ENCODE results near the gene THBS1.

THBS1 gene

GRCh38 chr15:39585871-39586301 lies 5.0 kb downstream of the THBS1 start:
- TF ChIP-seq, protein P1, sequence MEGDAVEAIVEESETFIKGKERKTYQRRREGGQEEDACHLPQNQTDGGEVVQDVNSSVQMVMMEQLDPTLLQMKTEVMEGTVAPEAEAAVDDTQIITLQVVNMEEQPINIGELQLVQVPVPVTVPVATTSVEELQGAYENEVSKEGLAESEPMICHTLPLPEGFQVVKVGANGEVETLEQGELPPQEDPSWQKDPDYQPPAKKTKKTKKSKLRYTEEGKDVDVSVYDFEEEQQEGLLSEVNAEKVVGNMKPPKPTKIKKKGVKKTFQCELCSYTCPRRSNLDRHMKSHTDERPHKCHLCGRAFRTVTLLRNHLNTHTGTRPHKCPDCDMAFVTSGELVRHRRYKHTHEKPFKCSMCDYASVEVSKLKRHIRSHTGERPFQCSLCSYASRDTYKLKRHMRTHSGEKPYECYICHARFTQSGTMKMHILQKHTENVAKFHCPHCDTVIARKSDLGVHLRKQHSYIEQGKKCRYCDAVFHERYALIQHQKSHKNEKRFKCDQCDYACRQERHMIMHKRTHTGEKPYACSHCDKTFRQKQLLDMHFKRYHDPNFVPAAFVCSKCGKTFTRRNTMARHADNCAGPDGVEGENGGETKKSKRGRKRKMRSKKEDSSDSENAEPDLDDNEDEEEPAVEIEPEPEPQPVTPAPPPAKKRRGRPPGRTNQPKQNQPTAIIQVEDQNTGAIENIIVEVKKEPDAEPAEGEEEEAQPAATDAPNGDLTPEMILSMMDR (IDR thresholded peaks at IDR 0.05) = no peak
- no peak overlapping the region for H2AFZ ChIP-seq
- no peaks in the 10 kb centered on the region for H3K9me3 ChIP-seq (ENCODE audit: control insufficient read depth, low read length)
- H3K79me2 ChIP-seq = no peaks in the 10 kb centered on the region
- H3K4me2 ChIP-seq (ENCODE audit: low read length) = no peak overlapping the region
- H3K36me3 ChIP-seq (ENCODE audit: control insufficient read depth, insufficient read depth, low read length) = no peaks in the 10 kb centered on the region
- H3K9ac ChIP-seq = no peak overlapping the region
- H3K4me1 ChIP-seq = no peaks in the 10 kb centered on the region
- no peak overlapping the region for H3K4me3 ChIP-seq (ENCODE audit: low read depth, low read length)
- no peak overlapping the region for H3K27ac ChIP-seq
- no peaks in the 10 kb centered on the region for H3K27me3 ChIP-seq (ENCODE audit: control insufficient read depth, insufficient read depth, low read length)

DNA sequence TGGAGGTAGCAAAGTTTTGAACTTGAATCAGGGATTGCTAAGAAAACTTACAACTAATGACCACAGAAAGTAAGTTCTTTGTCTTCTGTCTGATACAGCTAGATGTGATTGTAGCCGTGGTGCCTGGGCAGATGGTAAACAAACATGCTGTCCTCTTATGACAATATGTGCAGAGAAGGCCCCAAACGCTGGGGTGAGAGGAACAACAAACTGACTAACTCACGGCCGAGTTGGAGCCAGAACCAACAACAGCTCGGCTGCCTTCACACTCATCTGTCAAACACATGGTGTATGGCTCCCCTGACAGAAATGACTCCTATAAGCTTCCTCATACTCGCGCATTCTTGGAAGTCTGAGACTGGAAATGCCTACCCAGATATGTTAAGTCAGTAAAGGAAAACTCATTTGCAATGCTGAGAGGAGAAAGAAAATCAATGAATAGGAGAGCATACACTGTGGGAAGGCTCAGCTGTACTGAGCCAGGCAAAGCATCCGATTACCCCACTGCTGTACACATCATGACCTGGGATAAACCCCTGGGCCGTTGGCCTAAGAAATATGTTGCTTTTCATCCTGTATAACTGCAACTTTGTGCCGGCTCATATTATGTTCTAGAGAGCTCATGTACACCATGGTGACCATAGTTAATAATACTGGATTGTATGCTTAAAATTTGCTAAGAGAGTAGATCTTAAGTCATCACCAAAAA lies 5.7 kb downstream of the THBS1 start:
- no peak overlapping the region for H3K27ac ChIP-seq
- H3K27me3 ChIP-seq (ENCODE audit: control insufficient read depth, insufficient read depth, low read length) = no peaks in the 10 kb centered on the region
- TF ChIP-seq, protein P1 (IDR thresholded peaks at IDR 0.05) = no peak
- H3K4me2 ChIP-seq (ENCODE audit: low read length) = no peak overlapping the region
- no peaks in the 10 kb centered on the region for H3K9me3 ChIP-seq (ENCODE audit: control insufficient read depth, low read length)
- H3K36me3 ChIP-seq (ENCODE audit: control insufficient read depth, insufficient read depth, low read length) = no peaks in the 10 kb centered on the region
- no peak overlapping the region for H2AFZ ChIP-seq
- H3K4me1 ChIP-seq = no peaks in the 10 kb centered on the region
- no peak overlapping the region for H3K9ac ChIP-seq
- H3K79me2 ChIP-seq = no peaks in the 10 kb centered on the region
- no peak overlapping the region for H3K4me3 ChIP-seq (ENCODE audit: low read depth, low read length)

DNA sequence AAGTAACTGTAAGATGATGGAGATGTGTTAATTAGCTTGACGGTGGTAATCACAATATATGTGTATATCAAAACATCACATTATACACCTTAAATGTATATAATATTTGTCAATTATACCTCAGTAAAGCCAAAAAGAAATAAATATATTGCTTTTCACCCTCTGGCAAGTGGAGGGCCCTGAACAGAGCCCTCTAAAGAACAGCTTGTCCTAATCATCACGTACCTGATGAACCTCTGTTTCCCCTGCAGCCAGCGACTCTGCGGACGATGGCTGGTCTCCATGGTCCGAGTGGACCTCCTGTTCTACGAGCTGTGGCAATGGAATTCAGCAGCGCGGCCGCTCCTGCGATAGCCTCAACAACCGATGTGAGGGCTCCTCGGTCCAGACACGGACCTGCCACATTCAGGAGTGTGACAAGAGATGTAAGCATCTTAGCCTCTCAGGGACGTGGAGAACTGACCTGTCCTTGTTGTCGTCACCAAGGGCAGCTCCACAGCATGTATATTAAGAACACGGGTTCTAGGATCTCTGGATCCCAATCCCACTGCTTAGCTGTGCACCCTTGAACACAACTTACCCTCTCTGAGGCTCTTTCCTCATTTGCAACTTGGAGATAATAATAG lies 6.3 kb downstream of the THBS1 start:
- no peaks in the 10 kb centered on the region for H3K4me1 ChIP-seq
- H3K79me2 ChIP-seq = no peaks in the 10 kb centered on the region
- H3K27ac ChIP-seq = no peak overlapping the region
- no peak overlapping the region for H3K4me3 ChIP-seq (ENCODE audit: low read depth, low read length)
- H3K4me2 ChIP-seq (ENCODE audit: low read length) = no peak overlapping the region
- H2AFZ ChIP-seq = no peak overlapping the region
- H3K27me3 ChIP-seq (ENCODE audit: control insufficient read depth, insufficient read depth, low read length) = no peaks in the 10 kb centered on the region
- no peaks in the 10 kb centered on the region for H3K9me3 ChIP-seq (ENCODE audit: control insufficient read depth, low read length)
- TF ChIP-seq, protein P1 (IDR thresholded peaks at IDR 0.05) = no peak
- H3K9ac ChIP-seq = no peak overlapping the region
- no peaks in the 10 kb centered on the region for H3K36me3 ChIP-seq (ENCODE audit: control insufficient read depth, insufficient read depth, low read length)

GRCh38 chr15:39587731-39588530 lies 7.1 kb downstream of the THBS1 start:
- no peak overlapping the region for H3K27ac ChIP-seq
- no peaks in the 10 kb centered on the region for H3K9me3 ChIP-seq (ENCODE audit: control insufficient read depth, low read length)
- no peak overlapping the region for H3K4me3 ChIP-seq (ENCODE audit: low read depth, low read length)
- no peaks in the 10 kb centered on the region for H3K36me3 ChIP-seq (ENCODE audit: control insufficient read depth, insufficient read depth, low read length)
- H3K27me3 ChIP-seq (ENCODE audit: control insufficient read depth, insufficient read depth, low read length) = no peaks in the 10 kb centered on the region
- no peak overlapping the region for H3K4me2 ChIP-seq (ENCODE audit: low read length)
- no peak overlapping the region for H3K9ac ChIP-seq
- H2AFZ ChIP-seq = no peak overlapping the region
- no peaks in the 10 kb centered on the region for H3K4me1 ChIP-seq
- TF ChIP-seq, protein P1 (IDR thresholded peaks at IDR 0.05) = no peak
- no peaks in the 10 kb centered on the region for H3K79me2 ChIP-seq

Data from parathyroid adenoma (tissue), 2 donors.